NCI-H2196 treated with DMSO at 0.1 percent for 48 hours (cell line): ENCODE results near the gene EPS15.
"Not testable (repeated sequence)": the region's sequence is repeated elsewhere in the genome, so short reads cannot be mapped to it uniquely, and the experiment has no call there.

Source experiments
- DNase-seq: peaks from one replicate; lab custom pipeline; 2025; ENCODE audit not compliant: unreplicated experiment; lab: John Stamatoyannopoulos, UW

The EPS15 gene

GRCh38 chr1:51474832-51475620 is 44.0 kb downstream of the EPS15 start:
- not testable (repeated sequence) for DNase-seq

GRCh38 chr1:51473331-51474115 is 45.5 kb downstream of the EPS15 start:
- DNase-seq = no peak

GRCh38 chr1:51472359-51472758 is 46.7 kb downstream of the EPS15 start:
- no peak for DNase-seq

GRCh38 chr1:51469518-51469917 is 49.5 kb downstream of the EPS15 start:
- DNase-seq = no peak

GRCh38 chr1:51464828-51465227 is 54.2 kb downstream of the EPS15 start:
- DNase-seq = no peak

- DNase-seq = no peak
Measured at GRCh38 chr1:51463561-51463960, 55.5 kb downstream of the EPS15 start.

GRCh38 chr1:51462289-51462688 is 56.8 kb downstream of the EPS15 start:
- DNase-seq = not testable (repeated sequence)

GRCh38 chr1:51454554-51454953 is 64.5 kb downstream of the EPS15 start:
- DNase-seq = no peak

GRCh38 chr1:51453010-51453409 is 66.1 kb downstream of the EPS15 start:
- no peak for DNase-seq

- not testable (repeated sequence) for DNase-seq
Measured at GRCh38 chr1:51448844-51449454, 70.1 kb downstream of the EPS15 start.

- DNase-seq = no peak
Measured at GRCh38 chr1:51445351-51446090, 73.5 kb downstream of the EPS15 start.

- no peak for DNase-seq
Measured at GRCh38 chr1:51444534-51445192, 74.4 kb downstream of the EPS15 start.

- DNase-seq = no peak
Measured at GRCh38 chr1:51444096-51444495, 75.0 kb downstream of the EPS15 start.

- no peak for DNase-seq
Measured at GRCh38 chr1:51443555-51443954, 75.5 kb downstream of the EPS15 start.

GRCh38 chr1:51442616-51443015 is 76.5 kb downstream of the EPS15 start:
- DNase-seq = no peak

GRCh38 chr1:51442198-51442597 is 76.9 kb downstream of the EPS15 start:
- DNase-seq = no peak

GRCh38 chr1:51439895-51440294 is 79.2 kb downstream of the EPS15 start:
- DNase-seq = no peak

GRCh38 chr1:51439053-51439452 is 80.0 kb downstream of the EPS15 start:
- no peak for DNase-seq

- DNase-seq = not testable (repeated sequence)
Measured at GRCh38 chr1:51437391-51437790, 81.7 kb downstream of the EPS15 start.

GRCh38 chr1:51435878-51436277 is 83.2 kb downstream of the EPS15 start:
- no peak for DNase-seq
